CD4-positive, alpha-beta T cell (primary cell): ENCODE data around the gene SYCE3. TPM values are rescaled to one million over a fixed set of nuclear protein-coding genes. Genes with fewer than 3 reads are reported as not detected.

ENCODE experiments used
- ATAC-seq: fragments of 200-7000 bp; cut with Tn5 transposase; one replicate; pipeline ENCODE4 v1.10.0; 2022; ENCODE audit warnings: mild to moderate bottlenecking; ENCODE audit not compliant: poor library complexity
- CTCF ChIA-PET: fragments of 350-600 bp; sonication (Branson Sonifier 250); formaldehyde crosslinking; loops from one replicate; lab custom pipeline; 2021; ENCODE audit warnings: antibody characterized with exemption, inconsistent platforms; lab: Charles Lee
- POLR2A ChIA-PET: fragments of 350-600 bp; sonication (Branson Sonifier 250); formaldehyde crosslinking; loops from one replicate; lab custom pipeline; 2021; ENCODE audit warnings: antibody characterized with exemption, inconsistent platforms; lab: Charles Lee
- DNase-seq, 14 experiments: peaks; one replicate each; pipeline ENCODE4 v3.0.0-alpha.2; 2013 to 2020; ENCODE audit warnings: mixed read lengths in 2 of 14
- H3K27ac ChIP-seq, 2 donors: one replicate each; pipeline versions ENCODE4 v1.5.1 to v1.7.0; 2013; ENCODE audit warnings: low read length in 2 of 2, low read depth in 1 of 2, mild to moderate bottlenecking in 1 of 2
- H3K27me3 ChIP-seq, 2 experiments: 1 replicate in 1 of 2; 2 replicates in 1 of 2; pipeline versions ENCODE4 v1.6.1 to v1.7.0; 2013; ENCODE audit warnings: low read length in 2 of 2, control low read depth in 1 of 2, mild to moderate bottlenecking in 1 of 2, moderate library complexity in 1 of 2; ENCODE audit not compliant: insufficient read depth in 2 of 2, control insufficient read depth in 1 of 2
- H3K36me3 ChIP-seq: one replicate; pipeline ENCODE4 v1.6.1; 2013; ENCODE audit warnings: low read length, control low read depth; ENCODE audit not compliant: insufficient read depth
- H3K4me1 ChIP-seq: one replicate; pipeline ENCODE4 v1.6.1; 2013; ENCODE audit warnings: low read length, control low read depth; ENCODE audit not compliant: insufficient read depth
- H3K4me3 ChIP-seq: one replicate; pipeline ENCODE4 v1.5.1; 2013; ENCODE audit warnings: mild to moderate bottlenecking, low read length, moderate library complexity
- H3K9me3 ChIP-seq, 2 experiments: 1 replicate in 1 of 2; 2 replicates in 1 of 2; pipeline versions ENCODE4 v1.6.1 to v1.7.0; 2013; ENCODE audit warnings: low read length in 2 of 2, mild to moderate bottlenecking in 2 of 2, control low read depth in 1 of 2, moderate library complexity in 1 of 2; ENCODE audit not compliant: control insufficient read depth in 1 of 2, insufficient read depth in 1 of 2
- H3K27ac Mint-ChIP-seq: one replicate; pipeline ENCODE4 v1.8.0; 2020; ENCODE audit warnings: mixed read lengths
- H3K27me3 Mint-ChIP-seq: one replicate; pipeline ENCODE4 v1.8.0; 2021; ENCODE audit warnings: mixed read lengths
- H3K36me3 Mint-ChIP-seq: one replicate; pipeline ENCODE4 v1.8.0; 2021; ENCODE audit warnings: low read depth, mixed read lengths
- H3K4me1 Mint-ChIP-seq: one replicate; pipeline ENCODE4 v1.8.0; 2021; ENCODE audit warnings: low read depth, mixed read lengths
- H3K4me3 Mint-ChIP-seq: one replicate; pipeline ENCODE4 v1.8.0; 2020; ENCODE audit warnings: mild to moderate bottlenecking, mixed read lengths
- H3K9me3 Mint-ChIP-seq: one replicate; pipeline ENCODE4 v1.8.0; 2020; ENCODE audit warnings: mixed read lengths
- intact Hi-C, 2 experiments: fragments of 100-400 bp; cut with DNase I in 1 of 2; cut with micrococcal nuclease in 1 of 2; formaldehyde crosslinking; loops; one replicate each; pipeline versions ENCODE4 v1.15.1 to v1.9.0; 2023 to 2025; cut with DNase I, micrococcal nuclease
- total RNA-seq, 174 experiments: library from RNA in 2 of 174; stranded (reverse) in 2 of 174; gene quantifications; one replicate each; pipeline ENCODE4 v1.2.3 and lab custom pipeline; 2021 to 2026
- TF ChIP-seq, protein P1 (sequence below): fragments of 200-600 bp; IDR thresholded peaks from one replicate; pipeline ENCODE4 v1.8.0; 2022; ENCODE audit warnings: antibody characterized with exemption, mild to moderate bottlenecking

SYCE3 gene
- total RNA-seq, 2 experiments from 2014 or later = not detected

DNA sequence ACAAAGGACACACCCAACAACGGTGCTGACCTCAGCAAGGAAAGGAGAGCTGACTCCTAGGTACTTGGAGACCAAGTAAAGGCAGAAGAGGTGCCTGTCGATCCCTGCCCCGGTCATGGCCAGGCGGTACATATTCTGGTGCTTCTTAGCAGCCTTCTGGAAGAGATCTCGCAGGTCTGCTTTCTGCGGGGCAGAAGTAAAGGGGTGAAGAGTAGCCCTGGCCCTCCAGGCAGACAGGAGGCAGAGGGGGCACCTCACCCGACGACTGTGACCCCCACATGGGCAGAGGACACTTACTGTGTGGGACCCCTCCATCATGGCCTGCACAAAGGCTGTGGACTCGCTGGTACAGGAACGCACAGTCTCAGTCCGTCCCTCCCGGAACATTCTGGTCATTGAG is 8.1 kb upstream of the SYCE3 start:
- H3K9me3 Mint-ChIP-seq = no peaks in the 10 kb centered on the region
- TF ChIP-seq, protein P1, sequence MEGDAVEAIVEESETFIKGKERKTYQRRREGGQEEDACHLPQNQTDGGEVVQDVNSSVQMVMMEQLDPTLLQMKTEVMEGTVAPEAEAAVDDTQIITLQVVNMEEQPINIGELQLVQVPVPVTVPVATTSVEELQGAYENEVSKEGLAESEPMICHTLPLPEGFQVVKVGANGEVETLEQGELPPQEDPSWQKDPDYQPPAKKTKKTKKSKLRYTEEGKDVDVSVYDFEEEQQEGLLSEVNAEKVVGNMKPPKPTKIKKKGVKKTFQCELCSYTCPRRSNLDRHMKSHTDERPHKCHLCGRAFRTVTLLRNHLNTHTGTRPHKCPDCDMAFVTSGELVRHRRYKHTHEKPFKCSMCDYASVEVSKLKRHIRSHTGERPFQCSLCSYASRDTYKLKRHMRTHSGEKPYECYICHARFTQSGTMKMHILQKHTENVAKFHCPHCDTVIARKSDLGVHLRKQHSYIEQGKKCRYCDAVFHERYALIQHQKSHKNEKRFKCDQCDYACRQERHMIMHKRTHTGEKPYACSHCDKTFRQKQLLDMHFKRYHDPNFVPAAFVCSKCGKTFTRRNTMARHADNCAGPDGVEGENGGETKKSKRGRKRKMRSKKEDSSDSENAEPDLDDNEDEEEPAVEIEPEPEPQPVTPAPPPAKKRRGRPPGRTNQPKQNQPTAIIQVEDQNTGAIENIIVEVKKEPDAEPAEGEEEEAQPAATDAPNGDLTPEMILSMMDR = no peak
- H3K4me3 ChIP-seq = no peak overlapping the region
- H3K4me1 Mint-ChIP-seq = no peaks in the 10 kb centered on the region
- ChIA-PET CTCF (no interaction called here), POLR2A (no interaction called here)
- DNase-seq = no peak
- no peak overlapping the region for H3K27ac ChIP-seq
- no peaks in the 10 kb centered on the region for H3K9me3 ChIP-seq
- no peak overlapping the region for H3K4me3 Mint-ChIP-seq
- no peak overlapping the region for H3K27ac Mint-ChIP-seq
- no peaks in the 10 kb centered on the region for H3K4me1 ChIP-seq
- H3K27me3 ChIP-seq = no peaks in the 10 kb centered on the region
- intact Hi-C loops = no loop called here
- peaks cover 43% of the 10 kb centered on the region for H3K36me3 ChIP-seq
- ATAC-seq = no peak
- H3K27me3 Mint-ChIP-seq = no peaks in the 10 kb centered on the region
- H3K36me3 Mint-ChIP-seq = peaks cover 43% of the 10 kb centered on the region

DNA sequence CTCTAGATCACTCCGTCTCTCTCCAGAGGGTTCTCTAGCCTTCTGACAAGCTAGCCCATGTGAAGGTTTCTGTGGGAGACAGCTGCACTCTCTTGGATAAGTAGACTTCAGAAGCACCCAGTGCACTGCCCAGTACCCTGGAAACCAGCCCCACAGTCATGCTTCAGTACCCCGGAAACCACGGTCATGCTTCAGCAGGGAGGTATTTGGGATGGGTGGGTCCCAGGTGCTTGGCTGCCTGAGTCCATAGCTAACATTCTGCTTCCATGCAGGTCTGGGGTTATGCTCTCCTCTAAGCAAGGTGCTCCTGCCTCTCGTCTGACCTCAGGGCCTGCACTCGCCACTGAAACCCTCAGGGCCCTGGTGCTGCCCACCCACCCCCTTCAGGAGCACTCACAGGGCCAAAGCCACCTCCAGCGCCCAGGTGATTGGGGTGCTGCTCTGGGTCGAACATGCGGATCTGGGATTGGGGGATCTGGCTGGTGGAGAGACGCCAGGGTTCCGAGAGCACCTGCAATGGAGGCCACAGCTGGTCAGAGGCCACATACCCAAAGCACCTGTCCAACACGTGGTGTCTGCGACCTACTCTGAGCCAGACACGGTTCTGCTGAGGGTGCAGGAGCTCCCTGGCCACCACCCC is 7.3 kb upstream of the SYCE3 start:
- no peak overlapping the region for H3K4me3 Mint-ChIP-seq

DNA sequence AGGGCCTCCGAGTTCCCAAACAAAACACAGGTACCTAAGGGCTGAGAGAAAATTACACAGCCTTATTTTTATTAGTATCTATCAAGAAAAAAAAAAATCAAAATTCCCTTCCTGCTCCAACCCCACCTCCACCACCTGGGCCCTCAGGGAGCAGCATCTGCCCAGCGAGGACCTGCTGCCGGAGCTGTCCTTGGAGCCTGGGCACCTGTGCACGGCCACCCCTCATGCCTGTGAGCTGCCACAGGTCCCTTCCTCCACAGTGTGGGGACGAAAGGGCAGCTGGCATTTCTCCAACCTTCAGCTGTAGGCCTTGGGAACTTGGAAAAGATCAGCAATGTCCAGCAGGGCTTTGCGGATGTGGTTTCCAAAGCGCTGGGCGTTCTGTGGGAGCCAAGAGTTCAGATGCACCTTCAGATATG is 6.3 kb upstream of the SYCE3 start:
- H3K36me3 Mint-ChIP-seq = peaks cover 40% of the 10 kb centered on the region
- H3K36me3 ChIP-seq = peaks cover 42% of the 10 kb centered on the region
- TF ChIP-seq, protein P1 = no peak
- H3K4me1 Mint-ChIP-seq = no peaks in the 10 kb centered on the region
- H3K4me3 Mint-ChIP-seq = no peak overlapping the region
- H3K9me3 ChIP-seq = no peaks in the 10 kb centered on the region
- POLR2A ChIA-PET = interaction anchor here (0.6 to 1.6 kb wide), 3 partner anchors 9 to 40 kb away, joined by 3 read pairs; no protein-coding TSS in a partner anchor
- intact Hi-C loops = no loop called here
- no peaks in the 10 kb centered on the region for H3K4me1 ChIP-seq
- CTCF ChIA-PET = interaction anchor here (1.0 kb wide), 1 partner anchor 44 kb away, joined by 3 read pairs; the partner anchor contains the start of gene SCO2
- H3K27me3 ChIP-seq = no peaks in the 10 kb centered on the region
- H3K27ac ChIP-seq = no peak overlapping the region
- no peak for DNase-seq
- H3K27me3 Mint-ChIP-seq = no peaks in the 10 kb centered on the region
- no peak for ATAC-seq
- H3K4me3 ChIP-seq = no peak overlapping the region
- no peaks in the 10 kb centered on the region for H3K9me3 Mint-ChIP-seq
- no peak overlapping the region for H3K27ac Mint-ChIP-seq

More for the DNA sequence above, 7.3 kb upstream of the SYCE3 start:
- Histone ChIP-seq H3K4me3 (no peak overlapping the region), H3K27ac (no peak overlapping the region), H3K4me1 (no peaks in the 10 kb centered on the region), H3K9me3 (no peaks in the 10 kb centered on the region), H3K27me3 (no peaks in the 10 kb centered on the region), H3K36me3 (peaks cover 42% of the 10 kb centered on the region)
- Mint-ChIP-seq H3K9me3 (no peaks in the 10 kb centered on the region), H3K4me1 (no peaks in the 10 kb centered on the region), H3K36me3 (peaks cover 40% of the 10 kb centered on the region), H3K27me3 (no peaks in the 10 kb centered on the region), H3K27ac (no peak overlapping the region)
- ATAC-seq = no peak
- ChIA-PET CTCF (interaction anchor here (1.0 kb wide), 1 partner anchor 45 kb away, joined by 3 read pairs; the partner anchor contains the start of gene SCO2), POLR2A (interaction anchor here (1.0 kb wide), 1 partner anchor 41 kb away, joined by 3 read pairs; no protein-coding TSS in a partner anchor)
- TF ChIP-seq, protein P1 = no peak
- intact Hi-C loops = no loop called here
- no peak for DNase-seq
